Cardiac fibroblast (primary cell): ENCODE results near the gene C1orf21.

Experiments used
- DNase-seq, 2 donors: peaks; one replicate each; pipeline versions ENCODE4 v3.0.0 to v3.0.0-alpha.2; 2010; ENCODE audit warnings: low read depth in 2 of 2
- H3K4me3 ChIP-seq, 2 donors: replicated peaks in 1 of 2; 1 replicate in 1 of 2; 2 replicates in 1 of 2; pipeline ENCODE4 v1.5.1; 2011; ENCODE audit warnings: low read depth in 2 of 2, low read length in 2 of 2, mild to moderate bottlenecking in 2 of 2, moderate library complexity in 1 of 2
- TF ChIP-seq, protein P1 (sequence below): IDR thresholded peaks from one replicate; pipeline ENCODE4 v1.5.1; 2011; ENCODE audit warnings: low read depth, mild to moderate bottlenecking, low read length, inconsistent platforms

C1orf21 gene

GRCh38 chr1:184627007-184627341 is 240.1 kb downstream of the C1orf21 start:
- TF ChIP-seq, protein P1, sequence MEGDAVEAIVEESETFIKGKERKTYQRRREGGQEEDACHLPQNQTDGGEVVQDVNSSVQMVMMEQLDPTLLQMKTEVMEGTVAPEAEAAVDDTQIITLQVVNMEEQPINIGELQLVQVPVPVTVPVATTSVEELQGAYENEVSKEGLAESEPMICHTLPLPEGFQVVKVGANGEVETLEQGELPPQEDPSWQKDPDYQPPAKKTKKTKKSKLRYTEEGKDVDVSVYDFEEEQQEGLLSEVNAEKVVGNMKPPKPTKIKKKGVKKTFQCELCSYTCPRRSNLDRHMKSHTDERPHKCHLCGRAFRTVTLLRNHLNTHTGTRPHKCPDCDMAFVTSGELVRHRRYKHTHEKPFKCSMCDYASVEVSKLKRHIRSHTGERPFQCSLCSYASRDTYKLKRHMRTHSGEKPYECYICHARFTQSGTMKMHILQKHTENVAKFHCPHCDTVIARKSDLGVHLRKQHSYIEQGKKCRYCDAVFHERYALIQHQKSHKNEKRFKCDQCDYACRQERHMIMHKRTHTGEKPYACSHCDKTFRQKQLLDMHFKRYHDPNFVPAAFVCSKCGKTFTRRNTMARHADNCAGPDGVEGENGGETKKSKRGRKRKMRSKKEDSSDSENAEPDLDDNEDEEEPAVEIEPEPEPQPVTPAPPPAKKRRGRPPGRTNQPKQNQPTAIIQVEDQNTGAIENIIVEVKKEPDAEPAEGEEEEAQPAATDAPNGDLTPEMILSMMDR = no peak
- no peak for DNase-seq
- no peak overlapping the region for H3K4me3 ChIP-seq

DNA sequence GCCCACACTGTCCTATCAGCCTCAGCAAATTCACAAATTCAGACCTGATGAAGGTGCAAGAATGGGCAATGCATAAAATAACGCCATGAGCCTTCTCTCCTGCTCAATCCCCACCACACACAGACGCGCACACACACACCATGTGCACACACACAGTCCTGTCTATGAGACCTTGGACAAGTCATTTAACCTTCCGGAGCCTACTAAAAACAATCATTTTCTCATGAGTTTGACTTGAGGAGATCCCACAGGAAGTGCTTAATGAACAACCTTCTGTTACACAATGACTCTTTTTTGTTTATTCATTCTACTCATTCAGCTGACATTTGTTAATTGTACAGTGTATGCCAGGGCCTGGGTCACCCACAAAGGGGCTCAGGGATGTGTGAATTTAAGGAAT is 242.4 kb downstream of the C1orf21 start:
- peak in 1 of 2 donors; percentile 31 for DNase-seq
- H3K4me3 ChIP-seq = no peak overlapping the region
- TF ChIP-seq, protein P1 = no peak

- TF ChIP-seq, protein P1 = no peak
- H3K4me3 ChIP-seq = no peak overlapping the region
- DNase-seq = peak in 1 of 2 donors; percentile 11
Observed at GRCh38 chr1:184630679-184631060, 243.8 kb downstream of the C1orf21 start.

DNA sequence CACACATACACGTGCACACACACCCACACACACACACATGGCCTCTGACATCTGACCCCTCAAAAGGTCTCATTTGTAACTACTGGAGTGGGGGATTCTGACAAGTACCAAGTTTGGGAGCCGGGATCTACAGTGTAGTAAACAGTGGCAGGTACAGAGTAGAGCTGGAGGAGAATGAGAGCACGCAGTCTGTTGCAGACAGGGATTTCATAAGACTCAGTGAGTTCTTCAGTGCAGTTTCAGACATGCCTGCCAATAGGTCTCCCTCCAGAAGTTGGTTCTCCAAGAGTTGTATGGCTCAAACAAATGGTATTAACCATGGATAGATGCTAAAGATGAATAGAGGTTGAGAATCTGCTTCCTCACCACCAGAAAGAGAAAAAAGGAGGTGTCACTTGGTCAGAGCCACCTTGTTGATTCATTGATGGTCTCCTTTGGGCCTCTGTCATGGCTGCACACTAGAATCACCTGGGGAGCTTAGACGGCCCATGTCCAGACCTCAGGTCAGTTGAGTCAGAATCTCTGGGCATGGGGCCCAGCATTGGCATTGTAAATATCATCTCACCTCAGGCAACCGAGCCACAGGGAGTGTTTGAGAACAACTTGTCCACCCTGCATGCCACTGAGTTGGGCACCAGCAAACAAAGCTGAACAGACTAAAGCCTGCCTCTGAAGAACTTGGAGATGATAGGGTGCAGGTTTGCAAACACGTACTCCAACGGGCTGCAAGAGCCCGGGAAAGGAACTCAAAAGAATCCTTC is 245.8 kb downstream of the C1orf21 start:
- DNase-seq = no peak
- H3K4me3 ChIP-seq = no peak overlapping the region
- TF ChIP-seq, protein P1 = no peak

- TF ChIP-seq, protein P1 = no peak
- no peak overlapping the region for H3K4me3 ChIP-seq
- DNase-seq = no peak
Observed at GRCh38 chr1:184633785-184634184, 247.0 kb downstream of the C1orf21 start.

DNA sequence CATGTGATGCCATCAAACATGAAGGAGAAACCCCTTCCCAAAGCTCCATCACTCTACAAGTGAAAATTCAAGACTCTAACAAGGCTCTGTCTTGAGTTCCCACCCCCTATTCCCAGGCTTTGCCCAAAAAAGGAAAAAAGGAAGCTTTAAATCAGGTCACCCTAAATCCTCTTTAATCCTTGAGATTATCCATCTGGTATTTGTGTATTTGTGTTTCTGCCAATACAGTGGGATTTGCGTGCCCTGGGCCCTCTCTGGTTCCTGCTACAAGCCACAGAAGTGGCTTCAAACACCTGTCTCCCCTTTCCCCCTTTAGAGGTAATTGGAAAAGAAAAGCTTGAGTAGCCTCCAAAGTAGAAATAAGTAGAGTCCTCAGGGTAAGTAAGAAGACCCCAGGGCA is 247.5 kb downstream of the C1orf21 start:
- no peak overlapping the region for H3K4me3 ChIP-seq
- no peak for DNase-seq
- TF ChIP-seq, protein P1 = no peak

DNA sequence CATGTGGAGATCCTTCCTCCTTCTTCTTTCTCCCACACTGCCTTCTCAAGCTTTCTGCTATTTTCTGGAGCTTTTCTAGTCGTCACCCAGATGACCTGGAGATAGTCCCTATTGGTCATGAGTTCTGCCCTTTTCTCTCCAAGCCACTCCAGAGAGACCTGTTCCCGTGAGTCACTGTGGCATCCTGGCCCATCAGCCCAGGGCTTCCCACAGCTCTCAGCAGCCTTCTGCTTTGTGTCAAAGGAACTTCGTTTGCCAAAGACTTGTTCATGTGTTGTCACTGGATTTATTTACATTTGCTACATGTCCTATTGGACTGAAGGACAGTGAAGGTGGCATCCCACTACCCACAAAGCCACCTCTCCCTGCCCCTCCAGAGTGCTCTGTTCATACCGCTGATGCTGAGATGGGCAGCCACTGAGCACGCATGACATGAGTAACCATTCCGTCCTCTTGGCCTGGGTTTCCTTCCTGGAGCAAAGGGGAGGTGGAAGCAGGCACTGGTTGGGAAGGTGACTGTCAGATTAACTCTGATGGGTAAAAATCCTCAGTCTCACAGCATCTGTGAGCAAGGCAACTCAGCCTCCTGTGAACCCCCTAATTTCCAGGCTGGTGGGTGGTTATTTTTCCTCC is 248.6 kb downstream of the C1orf21 start:
- H3K4me3 ChIP-seq = no peak overlapping the region
- TF ChIP-seq, protein P1 = no peak
- no peak for DNase-seq
